Glomerular visceral epithelial cell (primary cell): Measurements from ENCODE around the gene PAK6.

Source experiments
- DNase-seq: peaks from one replicate; pipeline ENCODE4 v3.0.0-alpha.2; 2016; ENCODE audit errors: extremely low spot score

Gene PAK6

GRCh38 chr15:40276927-40277326, 38.1 kb downstream of the PAK6 start:
- DNase-seq, result no peak

GRCh38 chr15:40277471-40277870, 38.6 kb downstream of the PAK6 start:
- no peak for DNase-seq

- DNase-seq, result no peak
These were observed 39.2 kb downstream of the PAK6 start for GRCh38 chr15:40278026-40278425.

GRCh38 chr15:40279437-40280141, 40.7 kb downstream of the PAK6 start:
- peak; percentile 61 for DNase-seq

- no peak for DNase-seq
These were observed 41.6 kb downstream of the PAK6 start for GRCh38 chr15:40280260-40281056.

- no peak for DNase-seq
These were observed 42.4 kb downstream of the PAK6 start for GRCh38 chr15:40281057-40281800.

GRCh38 chr15:40281801-40282146, 42.9 kb downstream of the PAK6 start:
- DNase-seq, result no peak

GRCh38 chr15:40282147-40282868, 43.4 kb downstream of the PAK6 start:
- peak; percentile 28 for DNase-seq

- DNase-seq, result peak; percentile 8
These were observed 44.2 kb downstream of the PAK6 start, which contains the start of gene ANKRD63 for GRCh38 chr15:40282869-40283614. Gene ANKRD63, minus strand, starts transcription at chr15:40283064. Its CDS starts 478 bp downstream, at chr15:40282586.

- DNase-seq, result no peak
These were observed 44.9 kb downstream of the PAK6 start for GRCh38 chr15:40283615-40284300.

- no peak for DNase-seq
These were observed 46.3 kb downstream of the PAK6 start for GRCh38 chr15:40285151-40285550.

- no peak for DNase-seq
These were observed 46.7 kb downstream of the PAK6 start for GRCh38 chr15:40285554-40286011.

- DNase-seq, result no peak
These were observed 47.2 kb downstream of the PAK6 start for GRCh38 chr15:40286061-40286532.

- DNase-seq, result no peak
These were observed 47.9 kb downstream of the PAK6 start for GRCh38 chr15:40286794-40287193.

- no peak for DNase-seq
These were observed 48.6 kb downstream of the PAK6 start for GRCh38 chr15:40287505-40287904.

- no peak for DNase-seq
These were observed 49.1 kb downstream of the PAK6 start for GRCh38 chr15:40287968-40288367.

- peak; percentile 61 for DNase-seq
These were observed 50.4 kb downstream of the PAK6 start for GRCh38 chr15:40289140-40289775.

- no peak for DNase-seq
These were observed 51.7 kb downstream of the PAK6 start for GRCh38 chr15:40290545-40290917.

GRCh38 chr15:40290918-40291574, 52.2 kb downstream of the PAK6 start:
- peak; percentile 40 for DNase-seq
